HG03280 (cell line): ENCODE results near the gene DUSP14.
"Not testable (repeated sequence)": the region's sequence is repeated elsewhere in the genome, so short reads cannot be mapped to it uniquely, and the experiment has no call there.

Source experiments
- ATAC-seq: cut with Tn5 transposase; IDR thresholded peaks from one replicate; pipeline ENCODE4 v1.9.1; 2021; ENCODE audit warnings: mild to moderate bottlenecking, moderate library complexity; ENCODE audit not compliant: unreplicated experiment

Gene DUSP14, protein sequence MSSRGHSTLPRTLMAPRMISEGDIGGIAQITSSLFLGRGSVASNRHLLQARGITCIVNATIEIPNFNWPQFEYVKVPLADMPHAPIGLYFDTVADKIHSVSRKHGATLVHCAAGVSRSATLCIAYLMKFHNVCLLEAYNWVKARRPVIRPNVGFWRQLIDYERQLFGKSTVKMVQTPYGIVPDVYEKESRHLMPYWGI

DNA sequence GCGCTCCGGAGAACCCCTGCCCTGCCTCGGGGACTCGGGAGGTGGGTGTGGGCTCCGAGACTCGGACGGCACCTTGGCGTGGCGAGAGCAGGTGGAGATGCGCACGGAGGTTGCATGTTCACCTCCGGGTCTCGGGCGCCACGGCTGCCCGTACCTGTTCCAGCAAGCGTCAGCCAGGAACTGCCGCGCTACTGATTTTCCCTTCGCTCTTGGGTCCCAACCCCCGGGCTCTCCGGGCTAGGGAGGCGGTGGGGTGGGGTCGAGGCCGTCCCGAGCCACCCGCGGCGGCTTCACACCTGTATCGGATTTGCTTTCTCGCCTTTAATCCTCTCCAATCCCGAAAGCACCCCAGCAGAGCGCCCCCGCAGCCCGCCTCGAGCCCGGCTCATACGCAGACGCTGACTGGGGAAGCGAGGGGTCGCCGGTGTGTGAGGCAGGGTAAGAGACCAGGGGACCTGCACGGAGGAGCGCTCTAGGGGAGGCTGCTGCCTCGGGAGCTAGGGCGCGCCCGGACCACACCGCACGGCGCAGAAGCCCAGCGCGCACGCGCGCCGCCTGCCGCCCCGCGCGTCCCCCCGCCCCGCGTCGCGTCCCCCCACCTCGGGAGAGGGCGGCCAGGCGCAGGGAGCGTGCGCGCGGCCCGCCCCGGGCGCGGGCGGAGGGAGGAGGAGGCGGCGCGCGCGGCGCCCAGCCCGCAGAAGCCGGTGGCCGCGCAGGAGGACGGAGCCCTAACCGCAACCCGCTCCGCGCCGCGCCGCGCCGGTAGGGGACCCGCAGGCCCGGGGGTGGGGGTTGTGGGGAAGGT, at the start of gene DUSP14:
DUSP14 (plus strand) TSS at position 695 of the 805 bp plus-strand sequence. CDS start 22,382 bp downstream, outside the sequence.
- ATAC-seq, result peak; percentile 64

DNA sequence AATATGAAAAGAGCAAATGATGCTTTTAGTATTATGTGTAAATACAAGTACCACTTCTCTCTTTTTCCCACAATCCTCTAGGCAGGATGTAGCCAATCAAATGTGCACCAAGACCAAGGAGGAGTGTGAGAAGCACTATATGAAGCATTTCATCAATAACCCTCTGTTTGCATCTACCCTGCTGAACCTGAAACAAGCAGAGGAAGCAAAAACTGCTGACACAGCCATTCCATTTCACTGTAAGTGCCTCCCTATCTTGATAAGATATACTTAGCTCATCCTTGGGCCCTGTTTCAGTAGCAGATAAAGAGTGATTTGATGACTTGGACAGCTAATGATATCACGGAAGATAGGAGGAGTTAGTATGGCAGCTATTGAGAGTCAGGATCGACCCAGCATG, 49.3 kb upstream of the DUSP14 start:
- ATAC-seq, result no peak

DNA sequence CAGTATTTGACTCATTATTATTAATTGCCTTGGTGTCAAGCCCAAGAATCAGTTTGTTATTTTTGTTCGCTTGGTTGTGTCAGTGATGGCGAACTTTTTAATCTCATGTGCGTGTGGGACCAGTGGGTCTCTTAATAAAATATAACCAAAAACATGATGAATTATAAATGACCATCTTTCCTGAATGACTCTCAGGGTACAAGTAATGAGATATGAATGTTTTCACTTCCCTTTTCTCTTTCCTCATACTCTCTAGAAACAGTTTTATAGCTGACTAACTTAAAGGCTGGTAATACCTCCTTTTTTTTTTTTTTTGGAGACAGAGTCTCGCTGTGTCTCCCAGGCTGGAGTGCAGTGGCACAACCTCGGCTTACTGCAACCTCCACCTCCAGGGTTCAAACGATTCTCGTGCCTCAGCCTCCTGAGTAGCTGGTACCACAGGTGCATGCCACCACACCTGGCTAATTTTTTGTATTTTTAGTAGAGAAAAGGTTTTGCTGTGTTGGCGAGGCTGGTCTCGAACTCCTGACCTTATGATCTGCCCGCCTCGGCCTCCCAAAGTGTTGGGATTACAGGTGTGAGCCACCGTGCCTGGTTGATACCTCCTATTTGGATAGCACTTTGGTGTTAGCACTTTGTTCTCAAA, 48.2 kb upstream of the DUSP14 start:
- not testable (repeated sequence) for ATAC-seq

DNA sequence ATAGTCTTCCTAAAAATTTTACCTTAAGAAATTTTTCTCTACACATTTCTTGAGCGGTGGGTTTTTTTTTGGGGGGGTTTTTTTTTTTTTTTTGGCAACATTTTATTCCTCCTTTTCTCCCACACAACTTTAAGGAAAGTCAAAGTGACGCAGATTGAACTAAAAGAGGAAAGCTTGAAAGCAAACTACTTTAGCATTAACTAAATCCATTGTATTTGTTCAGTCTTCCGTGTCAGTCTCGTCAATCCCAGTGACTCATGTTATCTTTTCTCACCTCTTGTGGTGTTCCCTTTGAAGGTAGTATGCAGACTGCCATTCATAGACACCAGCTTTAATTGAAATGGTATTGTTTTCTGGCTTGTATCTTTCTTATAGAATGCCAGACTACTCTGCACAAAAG, 43.7 kb upstream of the DUSP14 start:
- no peak for ATAC-seq

DNA sequence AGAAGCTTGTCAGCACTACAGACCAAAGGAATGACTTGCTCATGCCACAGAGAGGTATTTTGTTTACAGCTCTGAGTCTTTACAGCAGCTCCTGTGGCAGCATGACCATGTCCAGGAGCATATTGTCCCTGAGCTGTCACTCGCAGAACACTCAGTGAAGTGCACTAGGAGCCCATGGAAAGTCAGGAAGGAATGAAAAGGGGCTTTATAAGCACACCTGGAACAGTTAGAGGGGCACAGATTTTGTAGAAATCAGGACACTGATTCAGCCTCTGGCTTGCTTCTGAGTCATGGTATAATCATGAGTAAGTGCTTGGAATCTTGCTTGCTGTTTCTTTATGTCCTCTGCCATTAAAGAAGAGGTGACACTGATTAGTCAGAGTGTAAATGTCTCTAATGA, 42.0 kb upstream of the DUSP14 start:
- ATAC-seq, result no peak

DNA sequence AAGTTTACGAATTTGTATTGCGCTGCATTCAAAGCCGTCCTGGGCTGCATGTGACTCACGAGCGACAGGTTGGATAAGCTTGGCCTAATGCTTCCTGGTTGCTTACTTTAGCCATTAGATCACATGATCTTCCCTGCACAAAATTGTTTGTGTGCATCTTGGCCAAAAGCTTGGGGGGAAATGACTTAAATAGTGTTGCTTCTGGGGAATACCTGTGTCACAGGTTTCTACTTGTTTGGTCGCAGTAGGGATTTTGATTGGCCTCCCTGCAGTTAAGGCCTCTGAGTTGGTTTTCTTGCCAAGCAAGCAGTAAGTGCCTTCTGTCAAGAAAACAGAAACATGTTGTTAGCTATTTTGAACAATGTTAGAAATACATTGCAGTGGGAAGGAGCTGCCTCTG, 39.6 kb upstream of the DUSP14 start:
- no peak for ATAC-seq

DNA sequence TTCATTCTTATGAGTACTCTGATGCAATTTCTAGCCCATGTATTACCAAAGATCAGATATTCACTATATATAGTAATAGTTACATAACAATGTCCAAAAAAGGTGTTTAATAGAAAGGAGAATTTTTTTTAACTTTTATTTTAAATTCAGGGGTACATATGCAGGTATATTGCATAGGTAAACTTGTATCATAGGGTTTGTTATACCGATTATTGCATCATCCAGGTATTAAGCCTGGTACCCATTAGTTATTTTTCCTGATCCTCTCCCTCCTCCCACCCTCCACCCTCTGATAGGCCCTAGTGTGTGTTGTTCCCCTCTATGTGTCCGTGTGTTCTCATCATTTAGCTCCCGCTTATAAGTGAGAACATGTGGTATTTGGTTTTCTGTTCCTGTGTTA, 31.9 kb upstream of the DUSP14 start:
- ATAC-seq, result not testable (repeated sequence)

DNA sequence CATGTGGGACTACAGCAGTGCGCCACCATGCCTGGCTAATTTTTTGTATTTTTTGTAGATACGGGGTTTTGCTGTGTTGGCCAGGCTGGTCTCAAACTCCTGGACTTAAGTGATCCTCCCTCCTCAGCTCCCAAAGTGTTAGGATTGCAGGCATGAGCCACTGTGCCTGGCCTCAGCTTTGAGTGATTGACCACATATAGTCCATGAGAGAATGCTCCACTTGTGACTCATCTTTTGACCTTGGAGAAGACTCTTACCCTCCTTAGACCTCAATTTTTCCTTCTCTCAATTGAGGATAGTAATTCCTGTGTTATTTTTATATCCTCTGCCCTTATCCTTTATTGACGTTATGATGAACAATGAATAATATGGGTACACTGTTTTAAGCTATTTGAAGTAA, 30.9 kb upstream of the DUSP14 start:
- no peak for ATAC-seq

DNA sequence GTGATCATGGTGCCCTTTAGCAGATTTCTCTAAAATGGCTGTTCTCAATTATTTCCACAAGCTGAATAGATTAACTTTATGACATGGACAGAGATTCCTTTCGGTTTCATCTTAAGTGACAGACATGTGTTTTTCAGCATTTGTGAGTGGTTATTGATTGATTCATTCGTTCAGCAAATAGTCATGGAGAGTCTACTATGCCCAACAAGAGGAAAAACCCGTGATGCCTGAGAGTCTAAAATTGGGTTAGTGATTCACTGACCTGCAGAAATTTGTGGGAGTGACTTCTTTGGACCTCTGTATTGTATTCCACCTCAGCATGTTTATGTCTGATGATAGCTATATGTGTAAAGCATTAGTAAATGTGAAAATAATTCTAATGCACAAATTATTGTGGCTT, 28.0 kb upstream of the DUSP14 start:
- no peak for ATAC-seq

DNA sequence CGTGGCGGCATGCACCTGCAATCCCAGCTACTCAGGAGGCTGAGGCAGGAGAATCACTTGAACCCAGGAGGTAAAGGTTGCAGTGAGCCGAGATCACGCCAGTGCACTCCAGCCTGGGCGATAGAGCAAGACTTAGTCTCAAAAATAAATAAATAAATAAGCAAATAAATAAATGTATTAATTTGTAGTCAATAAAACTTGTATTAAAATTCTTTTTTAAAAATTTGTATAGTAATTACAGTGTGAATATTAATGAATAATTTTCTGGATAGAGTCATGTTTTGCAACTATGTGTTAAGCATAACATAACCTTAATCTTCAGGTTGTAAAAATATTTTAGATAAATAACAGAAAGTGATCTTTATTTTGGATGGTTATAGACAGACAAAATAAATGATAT, 27.2 kb upstream of the DUSP14 start:
- ATAC-seq, result no peak

DNA sequence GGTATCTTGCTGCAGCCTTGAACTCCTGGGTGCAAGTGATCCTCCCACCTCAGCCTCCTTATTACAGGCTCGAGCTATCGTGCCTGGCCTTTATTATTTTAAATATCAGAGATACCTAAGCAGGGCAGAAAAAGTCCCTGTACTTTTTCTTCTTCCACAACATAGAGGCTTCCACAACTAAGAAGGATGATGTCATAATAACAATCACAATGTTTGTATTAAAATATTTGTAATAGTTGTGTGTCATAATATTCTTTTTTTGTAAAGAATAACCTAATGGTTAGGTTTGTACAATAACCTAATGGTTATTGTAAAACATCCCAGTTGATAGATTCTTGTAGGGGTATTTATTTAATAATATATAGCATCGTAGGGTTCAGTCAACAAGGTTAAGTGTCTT, 26.7 kb upstream of the DUSP14 start:
- ATAC-seq, result no peak

DNA sequence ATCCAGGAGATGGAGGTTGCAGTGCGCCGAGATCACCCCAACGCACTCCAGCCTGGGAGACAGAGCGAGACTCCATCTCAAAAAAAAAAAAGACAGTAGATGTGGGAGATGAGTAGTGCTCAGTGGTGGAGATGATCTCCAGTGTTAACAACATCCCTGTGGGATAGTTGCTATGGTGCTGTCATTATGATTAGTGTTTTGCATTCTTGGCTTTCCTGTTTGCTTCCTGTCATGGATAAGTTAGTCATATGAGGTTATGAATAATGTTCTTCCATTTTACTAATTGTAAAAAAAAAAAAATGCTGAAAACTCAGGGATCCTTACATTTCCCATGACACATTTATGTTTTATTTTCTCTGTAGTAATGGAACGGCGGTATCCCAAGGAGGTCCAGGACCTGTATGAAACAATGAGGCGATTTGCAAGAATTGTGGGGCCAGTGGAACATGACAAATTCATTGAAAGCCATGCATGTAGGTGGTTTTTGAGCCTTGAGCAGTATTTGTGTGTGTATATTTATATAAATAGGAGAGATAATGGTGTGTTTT, 24.5 kb upstream of the DUSP14 start:
- ATAC-seq, result no peak

DNA sequence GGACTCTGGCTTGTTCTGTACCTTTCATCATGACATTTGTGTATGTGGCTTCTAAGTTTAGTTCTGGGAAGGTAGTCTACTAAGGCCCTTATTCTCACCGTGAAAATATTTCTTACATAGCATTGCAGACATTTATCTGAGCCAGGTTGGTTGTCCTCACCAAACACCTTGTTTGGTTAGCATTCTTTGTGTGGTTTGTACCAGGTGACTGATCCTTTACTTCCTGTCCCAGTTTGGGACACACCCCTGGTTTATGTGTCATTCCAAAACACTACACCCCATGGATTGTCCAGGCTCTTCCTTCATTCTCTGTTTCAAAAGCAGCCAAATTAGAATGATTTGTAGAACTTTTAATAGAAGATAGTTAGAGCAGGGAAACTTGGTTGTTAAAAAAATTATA, 23.2 kb upstream of the DUSP14 start:
- no peak for ATAC-seq

DNA sequence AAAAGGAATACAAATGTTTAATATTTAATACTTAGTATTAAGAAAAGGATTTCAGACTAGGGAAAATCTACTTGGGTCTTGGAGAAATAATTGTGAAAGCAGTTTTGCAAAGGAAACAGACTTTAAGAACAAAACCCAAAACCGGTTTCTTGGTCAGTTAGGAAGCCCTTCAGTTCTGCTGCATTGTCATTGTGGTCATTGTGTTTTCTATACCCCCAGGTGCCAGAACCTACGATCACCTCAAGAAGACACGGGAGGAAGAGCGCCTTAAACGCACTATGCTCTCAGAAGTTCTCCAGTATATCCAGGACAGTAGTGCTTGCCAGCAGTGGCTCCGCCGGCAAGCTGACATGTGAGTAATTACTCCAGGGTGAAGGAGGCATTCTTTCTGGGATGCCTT, 19.5 kb upstream of the DUSP14 start:
- no peak for ATAC-seq

DNA sequence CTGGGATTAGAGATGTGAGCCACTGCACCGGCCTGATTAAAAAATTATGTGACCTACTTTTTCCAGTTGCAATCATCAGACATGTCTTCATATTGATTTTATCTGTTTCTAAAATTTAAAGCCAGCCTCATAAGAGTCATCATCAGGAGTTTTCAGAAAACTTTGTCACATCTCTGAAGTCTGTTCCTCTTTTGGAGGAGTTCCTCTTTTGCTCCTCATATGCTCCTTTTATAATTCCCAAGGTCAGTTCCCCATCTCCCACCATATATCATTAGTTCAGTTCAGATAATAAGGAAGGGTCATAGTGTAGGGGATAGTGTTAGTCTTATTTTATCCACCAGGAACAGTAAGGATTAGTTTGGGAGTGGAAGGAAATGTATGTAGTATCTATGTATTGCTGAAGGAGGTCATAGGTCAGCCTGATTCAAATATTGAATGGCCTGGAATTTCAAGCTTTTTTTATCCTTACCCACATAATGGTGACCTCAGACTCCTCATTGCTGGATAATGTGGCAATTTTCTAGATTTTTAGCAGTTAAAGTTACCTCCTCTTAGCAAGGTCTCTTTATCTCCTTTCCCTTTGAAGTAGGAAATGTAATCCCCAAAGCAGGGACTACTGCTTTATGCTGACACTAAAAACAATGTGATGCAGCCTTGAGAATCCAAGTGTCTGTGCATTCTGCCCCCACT, 13.8 kb upstream of the DUSP14 start:
- no peak for ATAC-seq

DNA sequence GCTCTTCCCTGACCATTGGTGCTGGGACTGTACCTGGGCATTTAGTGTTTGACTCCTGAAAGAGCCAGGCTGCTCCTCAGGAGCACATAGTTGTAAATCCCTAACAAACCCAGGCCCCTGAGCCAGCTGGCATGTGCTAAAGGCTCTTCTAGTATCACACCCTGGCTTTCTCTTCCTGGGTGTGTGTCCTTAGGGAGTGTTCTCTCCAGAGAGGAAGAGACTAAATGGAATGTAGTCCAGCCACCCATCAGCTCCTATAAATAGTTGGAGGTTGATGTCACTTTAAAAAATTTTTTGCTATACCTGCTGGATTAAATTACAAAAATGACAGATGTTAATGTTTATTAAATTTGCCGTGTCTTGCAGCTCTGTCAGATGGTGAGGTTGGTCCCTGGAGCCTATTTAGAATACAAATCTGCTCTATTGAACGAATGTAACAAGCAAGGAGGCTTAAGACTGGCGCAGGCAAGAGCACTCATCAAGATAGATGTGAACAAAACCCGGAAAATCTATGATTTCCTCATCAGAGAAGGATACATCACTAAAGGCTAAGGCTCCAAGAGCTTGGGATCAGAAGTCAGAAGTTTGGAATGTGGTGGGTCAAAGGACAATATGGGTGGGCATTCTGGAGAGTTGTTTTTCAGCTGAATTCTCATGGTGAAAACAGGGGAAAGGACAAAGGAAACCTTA, 13.1 kb upstream of the DUSP14 start:
- no peak for ATAC-seq

DNA sequence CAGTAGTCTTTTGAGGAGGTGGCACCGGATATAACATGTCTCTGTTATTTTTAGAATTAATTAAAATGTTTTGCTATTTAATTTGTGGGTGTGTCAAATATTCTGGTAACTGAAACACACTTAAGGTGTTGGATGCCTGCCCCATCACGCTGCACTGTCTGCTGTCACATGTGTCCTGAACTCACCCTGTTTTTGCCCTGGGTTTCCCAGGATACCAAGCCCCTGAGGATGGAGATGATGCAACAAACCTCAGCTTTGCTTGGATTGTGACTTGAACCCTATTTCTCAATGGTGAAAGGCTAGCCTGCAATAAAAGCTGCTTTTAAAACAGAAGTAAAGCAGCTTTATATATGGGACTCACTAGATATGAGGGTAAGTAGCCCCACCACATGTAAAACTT, 11.5 kb upstream of the DUSP14 start:
- ATAC-seq, result no peak

DNA sequence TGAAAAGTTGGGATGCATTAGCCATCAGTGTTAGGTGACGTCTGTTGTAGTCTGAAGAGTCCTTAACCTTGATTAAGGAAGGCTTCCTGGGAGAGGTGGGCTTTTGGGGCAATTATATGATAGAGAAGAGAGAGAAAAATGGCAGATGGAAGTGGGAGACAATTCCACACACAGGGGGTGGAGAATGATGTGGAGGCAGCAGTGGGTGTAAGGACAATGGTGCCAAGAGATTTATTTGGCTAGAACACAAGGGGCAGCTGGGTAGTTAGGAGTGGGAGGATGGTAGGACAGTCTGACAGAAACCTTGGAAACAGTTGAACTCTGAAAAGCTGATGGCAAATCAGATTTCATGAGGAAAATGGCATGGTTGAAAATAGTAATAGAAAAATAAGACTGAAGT, 10.7 kb upstream of the DUSP14 start:
- ATAC-seq, result no peak

DNA sequence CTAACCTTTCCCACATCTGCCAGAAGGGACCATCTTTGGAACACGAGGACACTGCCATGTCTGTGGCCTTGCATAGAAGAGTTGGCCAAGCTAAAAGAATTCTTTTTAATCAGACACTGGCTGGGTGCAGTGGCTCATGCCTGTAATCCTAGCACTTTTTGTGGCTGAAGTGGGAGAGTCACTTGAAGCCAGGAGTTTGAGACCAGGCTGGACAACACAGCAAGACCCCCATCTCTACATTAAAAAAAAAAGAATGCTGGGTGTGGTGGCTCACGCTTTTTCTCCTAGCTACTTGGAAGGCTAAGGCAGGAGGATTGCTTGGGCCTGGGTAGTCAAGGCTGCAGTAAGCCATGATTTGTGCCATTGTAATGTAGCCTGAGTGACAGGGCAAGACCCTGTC, 9.3 kb upstream of the DUSP14 start:
- no peak for ATAC-seq

DNA sequence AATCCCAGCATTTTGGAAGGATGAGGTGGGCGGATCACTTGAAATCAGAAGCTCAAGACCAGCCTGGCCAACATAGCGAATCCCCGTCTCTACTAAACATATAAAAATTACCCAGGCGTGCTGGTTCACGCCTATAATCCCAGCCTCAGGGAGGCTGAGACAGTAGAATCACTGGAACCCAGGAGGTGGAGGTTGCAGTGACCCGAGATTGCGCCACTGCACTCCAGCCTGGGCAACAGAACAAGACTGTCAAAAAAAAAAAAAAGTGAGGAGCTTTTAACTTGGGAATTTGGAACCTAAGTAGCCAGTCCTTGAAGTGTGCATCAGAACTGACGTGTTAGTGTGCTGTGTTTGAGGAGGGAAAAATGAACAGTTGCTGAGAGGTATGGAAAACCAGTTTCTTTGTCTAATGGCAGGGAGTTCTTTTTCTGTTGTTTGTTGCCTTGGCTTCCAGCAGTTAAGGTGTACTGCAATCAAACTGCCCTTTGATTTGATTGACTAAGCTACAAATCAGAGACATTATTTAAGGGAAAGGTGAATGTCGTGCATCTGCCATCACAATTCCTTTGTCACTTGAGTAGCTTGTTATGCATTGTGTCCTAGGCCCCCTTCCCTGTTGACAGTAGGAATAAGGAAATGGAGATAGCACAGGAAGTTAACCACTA, 8.6 kb upstream of the DUSP14 start:
- no peak for ATAC-seq
